Measurements from ENCODE around the gene BBX.

GRCh38 chr3:107685383-107685782, 162.6 kb downstream of the BBX start:
- TF ChIP-seq TAF1 (IDR thresholded peaks at IDR 0.05; ENCODE audit: low read depth, low read length): no peak
- no peak for TF ChIP-seq POLR2A (IDR thresholded peaks at IDR 0.05; ENCODE audit: low read depth, low read length)
- TF ChIP-seq POLR2AphosphoS5 (IDR thresholded peaks at IDR 0.05; ENCODE audit: low read depth, low read length): no peak
- TF ChIP-seq POU2F2 (IDR thresholded peaks at IDR 0.05; ENCODE audit: low read depth, low read length): no peak
